GM23338 (cell line): ENCODE measurements around the gene SCIN. TPM values are rescaled to one million over a fixed set of nuclear protein-coding genes. Genes with fewer than 3 reads are reported as not detected.

Source experiments
- ATAC-seq: fragments of 200-7000 bp; cut with Tn5 transposase; 3 replicates; pipeline ENCODE4 v1.9.1; 2020
- DNase-seq: peaks from one replicate; pipeline ENCODE4 v3.0.0-alpha.2; 2015; ENCODE audit warnings: low spot score
- H2AFZ ChIP-seq: fragments of 200-600 bp; sonication (generic); 2 replicates; pipeline ENCODE4 v1.8.0; 2016; ENCODE audit warnings: antibody characterized with exemption, mild to moderate bottlenecking, moderate library complexity
- H3F3A ChIP-seq: fragments of 200-600 bp; sonication (generic); replicated peaks from 2 replicates; pipeline ENCODE4 v1.8.0; 2017; ENCODE audit warnings: antibody characterized with exemption, mixed run types, low read depth
- H3K27ac ChIP-seq: fragments of 200-600 bp; sonication (generic); 2 replicates; pipeline ENCODE4 v1.6.1; 2016; ENCODE audit warnings: low read depth
- H3K27me3 ChIP-seq: fragments of 200-600 bp; sonication (generic); 2 replicates; pipeline ENCODE4 v1.8.0; 2016; ENCODE audit warnings: mild to moderate bottlenecking, mixed run types, moderate library complexity; ENCODE audit not compliant: insufficient read depth
- H3K36me3 ChIP-seq: fragments of 200-600 bp; sonication (generic); 2 replicates; pipeline ENCODE4 v1.8.0; 2016; ENCODE audit warnings: mild to moderate bottlenecking; ENCODE audit not compliant: insufficient read depth
- H3K4me1 ChIP-seq: fragments of 200-600 bp; sonication (generic); 2 replicates; pipeline ENCODE4 v1.8.0; 2016; ENCODE audit warnings: mild to moderate bottlenecking, moderate library complexity; ENCODE audit not compliant: insufficient read depth
- H3K4me2 ChIP-seq: fragments of 200-600 bp; sonication (generic); 2 replicates; pipeline ENCODE4 v1.7.1; 2017; ENCODE audit warnings: mixed run types
- H3K4me3 ChIP-seq: fragments of 200-600 bp; sonication (generic); 2 replicates; pipeline ENCODE4 v1.6.1; 2016; ENCODE audit warnings: mixed run types
- H3K79me2 ChIP-seq: fragments of 200-600 bp; sonication (generic); replicated peaks from 2 replicates; pipeline ENCODE4 v1.8.0; 2017; ENCODE audit warnings: mild to moderate bottlenecking; ENCODE audit not compliant: insufficient read depth
- H3K9me2 ChIP-seq: fragments of 200-600 bp; sonication (generic); 2 replicates; pipeline ENCODE4 v1.8.0; 2017; ENCODE audit not compliant: insufficient read depth
- H4K20me1 ChIP-seq: fragments of 200-600 bp; sonication (generic); replicated peaks from 2 replicates; pipeline ENCODE4 v1.8.0; 2017; ENCODE audit warnings: mild to moderate bottlenecking; ENCODE audit not compliant: insufficient read depth
- H3K27ac Mint-ChIP-seq: 2 replicates; pipeline ENCODE4 v1.8.0; 2020; ENCODE audit warnings: inconsistent platforms, mild to moderate bottlenecking, moderate library complexity, mixed read lengths
- H3K27me3 Mint-ChIP-seq: 3 replicates; pipeline ENCODE4 v1.8.0; 2022; ENCODE audit warnings: low read depth, mild to moderate bottlenecking, moderate library complexity, mixed read lengths, inconsistent platforms; ENCODE audit not compliant: insufficient read depth, poor library complexity
- H3K36me3 Mint-ChIP-seq: 3 replicates; pipeline ENCODE4 v1.8.0; 2021; ENCODE audit warnings: low read depth, mild to moderate bottlenecking, inconsistent platforms, moderate library complexity, mixed read lengths
- H3K4me1 Mint-ChIP-seq: 3 replicates; pipeline ENCODE4 v1.8.0; 2020; ENCODE audit warnings: mild to moderate bottlenecking, inconsistent platforms, mixed read lengths
- H3K4me3 Mint-ChIP-seq: 3 replicates; pipeline ENCODE4 v1.8.0; 2021; ENCODE audit warnings: moderate library complexity, mild to moderate bottlenecking, inconsistent platforms, mixed read lengths
- H3K9me3 Mint-ChIP-seq: 3 replicates; pipeline ENCODE4 v1.8.0; 2020; ENCODE audit warnings: moderate library complexity, mild to moderate bottlenecking, inconsistent platforms, mixed read lengths
- CREB1 ChIP-seq: fragments of 250-450 bp; sonication (Bioruptor Pico); IDR thresholded peaks from 2 replicates; pipeline ENCODE4 v1.5.0; 2020; ENCODE audit warnings: low read depth, mild to moderate bottlenecking, moderate library complexity
- ETS1 ChIP-seq: IDR thresholded peaks from 2 replicates; pipeline ENCODE4 v1.6.1; 2016; ENCODE audit warnings: antibody characterized with exemption
- EZH2 ChIP-seq: fragments of 200-600 bp; sonication (generic); IDR thresholded peaks from one replicate; pipeline ENCODE4 v1.8.0; 2017; ENCODE audit warnings: antibody characterized with exemption, mild to moderate bottlenecking, low read depth; ENCODE audit not compliant: unreplicated experiment
- EZH2phosphoT487 ChIP-seq: fragments of 200-600 bp; sonication (generic); IDR thresholded peaks from one replicate; pipeline ENCODE4 v1.8.1; 2018; ENCODE audit warnings: antibody characterized with exemption; ENCODE audit not compliant: unreplicated experiment
- JUNB ChIP-seq: IDR thresholded peaks from one replicate; pipeline ENCODE4 v1.6.1; 2016; ENCODE audit warnings: antibody characterized with exemption; ENCODE audit not compliant: unreplicated experiment
- NANOG ChIP-seq: IDR thresholded peaks from 2 replicates; pipeline ENCODE4 v1.6.1; 2016; ENCODE audit warnings: antibody characterized with exemption, borderline replicate concordance
- POLR2AphosphoS5 ChIP-seq: IDR thresholded peaks from 2 replicates; pipeline ENCODE4 v1.6.1; 2016; ENCODE audit warnings: antibody characterized with exemption, low read depth
- REST ChIP-seq: IDR thresholded peaks from one replicate; pipeline ENCODE4 v1.6.1; 2018; ENCODE audit warnings: antibody characterized with exemption; ENCODE audit not compliant: unreplicated experiment
- STAT1 ChIP-seq: IDR thresholded peaks from one replicate; pipeline ENCODE4 v1.6.1; 2016; ENCODE audit warnings: antibody characterized with exemption; ENCODE audit not compliant: unreplicated experiment
- ZNF114 ChIP-seq: fragments of 250-450 bp; sonication (Bioruptor Pico); IDR thresholded peaks from 2 replicates; pipeline ENCODE4 v1.5.0; 2020; ENCODE audit warnings: mild to moderate bottlenecking, moderate library complexity
- ZNF331 ChIP-seq: fragments of 250-450 bp; sonication (Bioruptor Pico); IDR thresholded peaks from 2 replicates; pipeline ENCODE4 v1.5.0; 2020; ENCODE audit warnings: low read depth, mild to moderate bottlenecking, moderate library complexity
- polyA plus RNA-seq: library from polyadenylated mRNA; unstranded; fragments of >200 nt; fragmentation: Nextera tagmentation; extraction: Ambion mirVana; gene quantifications from 2 replicates; pipeline ENCODE4 v1.2.1, GENCODE V29; 2016
- total RNA-seq: library from RNA; depleted of rRNA; stranded (reverse); fragments of >200 nt; shearing (Covaris generic); gene quantifications from 2 replicates; pipeline ENCODE4 v1.2.3, GENCODE V29; 2014
- TF ChIP-seq, protein P1 (sequence below), 2 experiments: fragments of 200-600 bp in 1 of 2; sonication (generic) in 1 of 2; conservative IDR thresholded peaks; 2 replicates each; pipeline versions ENCODE4 v1.5.1 to v1.6.1; 2016 to 2017; ENCODE audit warnings: antibody characterized with exemption in 2 of 2, low read depth in 2 of 2, mild to moderate bottlenecking in 2 of 2, moderate library complexity in 1 of 2
- TF ChIP-seq, protein P2 (sequence below): fragments of 250-450 bp; sonication (Bioruptor Pico); IDR thresholded peaks from 2 replicates; pipeline ENCODE4 v1.5.0; 2020; ENCODE audit warnings: mild to moderate bottlenecking, moderate library complexity

The SCIN gene
- total and polyA plus RNA-seq, 2 experiments from 2014 or later: 0.80 to 0.92 TPM

DNA sequence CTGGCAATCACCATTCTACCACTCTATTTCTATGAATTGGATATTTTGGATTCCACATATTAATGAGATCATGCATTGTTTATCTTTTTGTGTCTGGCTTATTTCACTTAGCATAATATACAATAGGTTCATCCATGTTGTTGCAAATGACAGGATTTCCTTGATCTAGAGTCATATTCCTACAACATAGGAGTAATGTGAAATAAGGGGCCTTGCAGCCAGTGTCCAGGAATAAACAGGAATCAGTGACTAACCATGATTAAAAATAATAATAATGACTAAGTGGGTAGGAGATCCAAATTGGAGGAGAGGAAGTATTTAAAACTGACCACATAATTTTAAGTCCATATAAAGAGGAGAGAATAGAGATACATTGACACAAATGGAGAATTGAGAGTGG is 49.9 kb downstream of the SCIN start:
- Mint-ChIP-seq H3K27me3 (no peaks in the 10 kb centered on the region), H3K27ac (no peak overlapping the region), H3K9me3 (no peaks in the 10 kb centered on the region), H3K4me3 (no peak overlapping the region), H3K4me1 (peaks cover 9% of the 10 kb centered on the region; the same call in 2 of the 3 replicates), H3K36me3 (no peaks in the 10 kb centered on the region)
- H3K4me1 ChIP-seq: no peaks in the 10 kb centered on the region; the same call in 1 of the 2 replicates
- H3K36me3 ChIP-seq: no peaks in the 10 kb centered on the region
- no peak overlapping the region for H2AFZ ChIP-seq
- no peaks in the 10 kb centered on the region for H4K20me1 ChIP-seq
- H3K9me2 ChIP-seq: no peaks in the 10 kb centered on the region
- H3K79me2 ChIP-seq: no peaks in the 10 kb centered on the region
- no peak overlapping the region for H3K4me3 ChIP-seq
- ATAC-seq: no peak
- H3K27me3 ChIP-seq: no peaks in the 10 kb centered on the region
- no peak overlapping the region for H3K4me2 ChIP-seq
- TF ChIP-seq, protein P1, sequence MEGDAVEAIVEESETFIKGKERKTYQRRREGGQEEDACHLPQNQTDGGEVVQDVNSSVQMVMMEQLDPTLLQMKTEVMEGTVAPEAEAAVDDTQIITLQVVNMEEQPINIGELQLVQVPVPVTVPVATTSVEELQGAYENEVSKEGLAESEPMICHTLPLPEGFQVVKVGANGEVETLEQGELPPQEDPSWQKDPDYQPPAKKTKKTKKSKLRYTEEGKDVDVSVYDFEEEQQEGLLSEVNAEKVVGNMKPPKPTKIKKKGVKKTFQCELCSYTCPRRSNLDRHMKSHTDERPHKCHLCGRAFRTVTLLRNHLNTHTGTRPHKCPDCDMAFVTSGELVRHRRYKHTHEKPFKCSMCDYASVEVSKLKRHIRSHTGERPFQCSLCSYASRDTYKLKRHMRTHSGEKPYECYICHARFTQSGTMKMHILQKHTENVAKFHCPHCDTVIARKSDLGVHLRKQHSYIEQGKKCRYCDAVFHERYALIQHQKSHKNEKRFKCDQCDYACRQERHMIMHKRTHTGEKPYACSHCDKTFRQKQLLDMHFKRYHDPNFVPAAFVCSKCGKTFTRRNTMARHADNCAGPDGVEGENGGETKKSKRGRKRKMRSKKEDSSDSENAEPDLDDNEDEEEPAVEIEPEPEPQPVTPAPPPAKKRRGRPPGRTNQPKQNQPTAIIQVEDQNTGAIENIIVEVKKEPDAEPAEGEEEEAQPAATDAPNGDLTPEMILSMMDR (conservative IDR thresholded peaks at IDR 0.05; ENCODE audit: low read depth in 2 of 2): no peak
- TF ChIP-seq POLR2AphosphoS5: no peak
- no peak for TF ChIP-seq REST
- TF ChIP-seq NANOG: no peak
- no peak for TF ChIP-seq ZNF331 (CRISPR knock-in tag)
- no peak for TF ChIP-seq ETS1
- no peak for TF ChIP-seq EZH2phosphoT487
- no peak for TF ChIP-seq EZH2
- no peak for TF ChIP-seq ZNF114 (CRISPR knock-in tag)
- TF ChIP-seq, protein P2, sequence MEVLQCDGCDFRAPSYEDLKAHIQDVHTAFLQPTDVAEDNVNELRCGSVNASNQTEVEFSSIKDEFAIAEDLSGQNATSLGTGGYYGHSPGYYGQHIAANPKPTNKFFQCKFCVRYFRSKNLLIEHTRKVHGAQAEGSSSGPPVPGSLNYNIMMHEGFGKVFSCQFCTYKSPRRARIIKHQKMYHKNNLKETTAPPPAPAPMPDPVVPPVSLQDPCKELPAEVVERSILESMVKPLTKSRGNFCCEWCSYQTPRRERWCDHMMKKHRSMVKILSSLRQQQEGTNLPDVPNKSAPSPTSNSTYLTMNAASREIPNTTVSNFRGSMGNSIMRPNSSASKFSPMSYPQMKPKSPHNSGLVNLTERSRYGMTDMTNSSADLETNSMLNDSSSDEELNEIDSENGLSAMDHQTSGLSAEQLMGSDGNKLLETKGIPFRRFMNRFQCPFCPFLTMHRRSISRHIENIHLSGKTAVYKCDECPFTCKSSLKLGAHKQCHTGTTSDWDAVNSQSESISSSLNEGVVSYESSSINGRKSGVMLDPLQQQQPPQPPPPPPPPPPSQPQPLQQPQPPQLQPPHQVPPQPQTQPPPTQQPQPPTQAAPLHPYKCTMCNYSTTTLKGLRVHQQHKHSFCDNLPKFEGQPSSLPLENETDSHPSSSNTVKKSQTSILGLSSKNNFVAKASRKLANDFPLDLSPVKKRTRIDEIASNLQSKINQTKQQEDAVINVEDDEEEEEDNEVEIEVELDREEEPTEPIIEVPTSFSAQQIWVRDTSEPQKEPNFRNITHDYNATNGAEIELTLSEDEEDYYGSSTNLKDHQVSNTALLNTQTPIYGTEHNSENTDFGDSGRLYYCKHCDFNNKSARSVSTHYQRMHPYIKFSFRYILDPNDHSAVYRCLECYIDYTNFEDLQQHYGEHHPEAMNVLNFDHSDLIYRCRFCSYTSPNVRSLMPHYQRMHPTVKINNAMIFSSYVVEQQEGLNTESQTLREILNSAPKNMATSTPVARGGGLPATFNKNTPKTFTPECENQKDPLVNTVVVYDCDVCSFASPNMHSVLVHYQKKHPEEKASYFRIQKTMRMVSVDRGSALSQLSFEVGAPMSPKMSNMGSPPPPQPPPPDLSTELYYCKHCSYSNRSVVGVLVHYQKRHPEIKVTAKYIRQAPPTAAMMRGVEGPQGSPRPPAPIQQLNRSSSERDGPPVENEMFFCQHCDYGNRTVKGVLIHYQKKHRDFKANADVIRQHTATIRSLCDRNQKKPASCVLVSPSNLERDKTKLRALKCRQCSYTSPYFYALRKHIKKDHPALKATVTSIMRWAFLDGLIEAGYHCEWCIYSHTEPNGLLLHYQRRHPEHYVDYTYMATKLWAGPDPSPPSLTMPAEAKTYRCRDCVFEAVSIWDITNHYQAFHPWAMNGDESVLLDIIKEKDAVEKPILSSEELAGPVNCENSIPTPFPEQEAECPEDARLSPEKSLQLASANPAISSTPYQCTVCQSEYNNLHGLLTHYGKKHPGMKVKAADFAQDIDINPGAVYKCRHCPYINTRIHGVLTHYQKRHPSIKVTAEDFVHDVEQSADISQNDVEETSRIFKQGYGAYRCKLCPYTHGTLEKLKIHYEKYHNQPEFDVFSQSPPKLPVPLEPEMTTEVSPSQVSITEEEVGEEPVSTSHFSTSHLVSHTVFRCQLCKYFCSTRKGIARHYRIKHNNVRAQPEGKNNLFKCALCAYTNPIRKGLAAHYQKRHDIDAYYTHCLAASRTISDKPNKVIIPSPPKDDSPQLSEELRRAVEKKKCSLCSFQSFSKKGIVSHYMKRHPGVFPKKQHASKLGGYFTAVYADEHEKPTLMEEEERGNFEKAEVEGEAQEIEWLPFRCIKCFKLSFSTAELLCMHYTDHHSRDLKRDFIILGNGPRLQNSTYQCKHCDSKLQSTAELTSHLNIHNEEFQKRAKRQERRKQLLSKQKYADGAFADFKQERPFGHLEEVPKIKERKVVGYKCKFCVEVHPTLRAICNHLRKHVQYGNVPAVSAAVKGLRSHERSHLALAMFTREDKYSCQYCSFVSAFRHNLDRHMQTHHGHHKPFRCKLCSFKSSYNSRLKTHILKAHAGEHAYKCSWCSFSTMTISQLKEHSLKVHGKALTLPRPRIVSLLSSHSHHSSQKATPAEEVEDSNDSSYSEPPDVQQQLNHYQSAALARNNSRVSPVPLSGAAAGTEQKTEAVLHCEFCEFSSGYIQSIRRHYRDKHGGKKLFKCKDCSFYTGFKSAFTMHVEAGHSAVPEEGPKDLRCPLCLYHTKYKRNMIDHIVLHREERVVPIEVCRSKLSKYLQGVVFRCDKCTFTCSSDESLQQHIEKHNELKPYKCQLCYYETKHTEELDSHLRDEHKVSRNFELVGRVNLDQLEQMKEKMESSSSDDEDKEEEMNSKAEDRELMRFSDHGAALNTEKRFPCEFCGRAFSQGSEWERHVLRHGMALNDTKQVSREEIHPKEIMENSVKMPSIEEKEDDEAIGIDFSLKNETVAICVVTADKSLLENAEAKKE (CRISPR knock-in tag): no peak
- no peak for TF ChIP-seq CREB1 (CRISPR knock-in tag)
- no peak for TF ChIP-seq JUNB
- TF ChIP-seq STAT1: no peak
- no peak overlapping the region for H3K27ac ChIP-seq
- DNase-seq: no peak
- no peaks in the 10 kb centered on the region for H3F3A ChIP-seq
